ENCODE data around the gene FHIT. TPM values are rescaled to one million over a fixed set of nuclear protein-coding genes. Genes with fewer than 3 reads are reported as not detected.

Gene FHIT
- total and polyA plus RNA-seq, 2 experiments from 2014 or later = 0.22 to 0.90 TPM

GRCh38 chr3:60475096-60475495 lies 776.2 kb downstream of the FHIT start:
- Histone ChIP-seq H2AFZ (no peak overlapping the region), H3K27ac (no peak overlapping the region)

DNA sequence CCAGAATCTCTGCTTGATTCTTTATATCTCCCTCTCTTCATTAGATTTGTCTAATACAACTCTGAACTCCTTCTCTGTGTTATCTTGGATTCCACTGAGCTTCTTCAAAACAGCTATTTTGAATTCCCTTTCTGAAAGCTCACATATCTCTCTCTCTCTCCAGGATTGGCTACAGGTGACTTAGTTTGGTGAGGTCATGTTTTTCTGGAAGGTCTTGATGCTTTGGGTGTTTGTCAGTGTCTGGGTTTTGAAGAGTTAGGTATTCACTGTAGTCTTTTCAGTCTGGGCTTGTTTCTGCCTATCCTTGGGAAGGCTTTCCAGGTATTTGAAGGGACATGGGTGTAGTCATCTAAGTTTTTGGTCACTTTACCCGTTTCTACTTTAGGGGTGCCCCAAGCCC lies 781.8 kb downstream of the FHIT start:
- DNase-seq = no peak

More at GRCh38 chr3:60475096-60475495, 776.2 kb downstream of the FHIT start:
- Histone ChIP-seq H3K4me1 (ENCODE audit: insufficient read depth) (no peaks in the 10 kb centered on the region), H3K9me3 (ENCODE audit: low read depth) (no peaks in the 10 kb centered on the region), H3K36me3 (ENCODE audit: low read depth) (no peaks in the 10 kb centered on the region), H4K20me1 (ENCODE audit: insufficient read depth) (no peaks in the 10 kb centered on the region), H3K9ac (no peak overlapping the region), H3K27me3 (replicated peaks; ENCODE audit: insufficient read depth) (no peaks in the 10 kb centered on the region), H3K4me3 (no peak overlapping the region), H3K79me2 (ENCODE audit: insufficient read depth) (no peaks in the 10 kb centered on the region), H3K4me2 (ENCODE audit: unreplicated experiment) (no peak overlapping the region), H3F3A (ENCODE audit: insufficient read depth) (no peaks in the 10 kb centered on the region), H3K9me2 (ENCODE audit: insufficient read depth) (no peaks in the 10 kb centered on the region)
- in situ Hi-C loops (cut with MboI) = no loop called here
- DNase-seq = no peak
- TF ChIP-seq EZH2 (IDR thresholded peaks at IDR 0.05; ENCODE audit: insufficient read depth, poor library complexity, severe bottlenecking) (no peak), EZH2phosphoT487 (IDR thresholded peaks at IDR 0.05; ENCODE audit: insufficient read depth, low read depth) (no peak)
- 10 to 36% methylated on average over 2 of the region's 2 CpGs for WGBS, 2 experiments (ENCODE audit: low coverage in 1 of 2, low lambda C conversion rate in 2 of 2, missing lambda C conversion rate in 2 of 2)

DNA sequence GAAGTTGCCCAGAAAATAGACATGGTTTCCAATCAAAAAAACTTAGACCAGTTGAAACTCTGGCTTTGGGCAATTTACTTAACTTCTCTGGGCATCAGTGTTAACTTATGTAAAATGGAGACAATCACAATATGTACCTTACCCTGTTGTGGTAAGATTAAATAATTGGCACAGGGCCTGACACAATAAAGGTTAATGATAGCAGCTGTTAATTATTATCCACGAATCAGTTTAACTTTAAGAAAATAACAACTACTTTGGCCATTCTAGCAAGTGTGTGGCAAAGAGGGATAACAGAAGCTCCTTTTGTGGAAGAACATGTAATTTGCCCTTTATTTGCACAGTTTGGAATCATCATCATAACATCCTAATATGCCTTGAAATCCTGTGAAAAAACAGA lies 787.6 kb downstream of the FHIT start:
- H3K9me2 ChIP-seq (ENCODE audit: insufficient read depth) = no peaks in the 10 kb centered on the region
- H3K27me3 ChIP-seq (replicated peaks; ENCODE audit: insufficient read depth) = no peaks in the 10 kb centered on the region
- H3K4me2 ChIP-seq (ENCODE audit: unreplicated experiment) = no peak overlapping the region
- H2AFZ ChIP-seq = no peak overlapping the region
- H3K9me3 ChIP-seq (ENCODE audit: low read depth) = no peaks in the 10 kb centered on the region
- H3K27ac ChIP-seq = no peak overlapping the region
- no peak overlapping the region for H3K4me3 ChIP-seq
- H3K36me3 ChIP-seq (ENCODE audit: low read depth) = no peaks in the 10 kb centered on the region
- H3K79me2 ChIP-seq (ENCODE audit: insufficient read depth) = no peaks in the 10 kb centered on the region
- no peaks in the 10 kb centered on the region for H3F3A ChIP-seq (ENCODE audit: insufficient read depth)
- in situ Hi-C loops (cut with MboI) = no loop called here
- WGBS, 2 experiments (ENCODE audit: low coverage in 1 of 2, low lambda C conversion rate in 2 of 2, missing lambda C conversion rate in 2 of 2) = 0% methylated on average over 1 of the region's 1 CpG
- no peaks in the 10 kb centered on the region for H3K4me1 ChIP-seq (ENCODE audit: insufficient read depth)
- no peak overlapping the region for H3K9ac ChIP-seq
- DNase-seq = no peak
- no peaks in the 10 kb centered on the region for H4K20me1 ChIP-seq (ENCODE audit: insufficient read depth)
- no peak for TF ChIP-seq EZH2phosphoT487 (IDR thresholded peaks at IDR 0.05; ENCODE audit: insufficient read depth, low read depth)

More for the DNA sequence above, 781.8 kb downstream of the FHIT start:
- Histone ChIP-seq H3K4me2 (ENCODE audit: unreplicated experiment) (no peak overlapping the region), H3K4me3 (no peak overlapping the region), H3K27me3 (replicated peaks; ENCODE audit: insufficient read depth) (no peaks in the 10 kb centered on the region), H3K9me2 (ENCODE audit: insufficient read depth) (no peaks in the 10 kb centered on the region), H3K36me3 (ENCODE audit: low read depth) (no peaks in the 10 kb centered on the region), H3F3A (ENCODE audit: insufficient read depth) (no peaks in the 10 kb centered on the region), H3K27ac (no peak overlapping the region), H3K9me3 (ENCODE audit: low read depth) (no peaks in the 10 kb centered on the region), H3K4me1 (ENCODE audit: insufficient read depth) (no peaks in the 10 kb centered on the region), H2AFZ (no peak overlapping the region), H4K20me1 (ENCODE audit: insufficient read depth) (no peaks in the 10 kb centered on the region), H3K79me2 (ENCODE audit: insufficient read depth) (no peaks in the 10 kb centered on the region), H3K9ac (no peak overlapping the region)
- no peak for TF ChIP-seq EZH2 (IDR thresholded peaks at IDR 0.05; ENCODE audit: insufficient read depth, poor library complexity, severe bottlenecking)
- no peak for TF ChIP-seq EZH2phosphoT487 (IDR thresholded peaks at IDR 0.05; ENCODE audit: insufficient read depth, low read depth)
- in situ Hi-C loops (cut with MboI) = no loop called here
- WGBS, 2 experiments (ENCODE audit: low coverage in 1 of 2, low lambda C conversion rate in 2 of 2, missing lambda C conversion rate in 2 of 2) = 23 to 24% methylated on average over 1 of the region's 1 CpG

DNA sequence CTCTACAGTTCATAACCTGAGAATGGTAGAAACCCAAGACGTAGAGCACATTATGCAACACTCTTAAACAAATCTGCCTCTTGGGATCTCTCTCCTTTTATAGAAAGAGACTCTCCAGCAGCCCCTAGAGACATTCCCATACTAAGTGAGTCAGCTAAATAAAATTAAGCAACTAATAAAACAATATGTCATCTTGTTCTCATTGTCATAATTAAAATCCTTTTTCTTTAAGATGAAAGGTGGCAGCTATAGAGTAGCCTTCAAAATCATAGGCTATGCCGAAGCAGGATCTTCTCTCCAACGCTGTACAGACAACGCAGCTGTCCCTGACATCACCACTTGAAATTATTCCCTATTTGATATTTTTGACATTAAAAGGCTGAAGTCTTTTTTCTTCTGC lies 790.0 kb downstream of the FHIT start:
- Histone ChIP-seq H3K27me3 (replicated peaks; ENCODE audit: insufficient read depth) (no peaks in the 10 kb centered on the region), H3K36me3 (ENCODE audit: low read depth) (no peaks in the 10 kb centered on the region), H3K4me1 (ENCODE audit: insufficient read depth) (no peaks in the 10 kb centered on the region), H3K4me2 (ENCODE audit: unreplicated experiment) (no peak overlapping the region), H3K79me2 (ENCODE audit: insufficient read depth) (no peaks in the 10 kb centered on the region), H3F3A (ENCODE audit: insufficient read depth) (no peaks in the 10 kb centered on the region), H3K9me3 (ENCODE audit: low read depth) (no peaks in the 10 kb centered on the region), H2AFZ (no peak overlapping the region), H3K9ac (no peak overlapping the region), H3K4me3 (no peak overlapping the region), H3K27ac (no peak overlapping the region), H3K9me2 (ENCODE audit: insufficient read depth) (no peaks in the 10 kb centered on the region), H4K20me1 (ENCODE audit: insufficient read depth) (no peaks in the 10 kb centered on the region)
- peak; percentile 3 for DNase-seq
- in situ Hi-C loops (cut with MboI) = no loop called here
- TF ChIP-seq EZH2 (IDR thresholded peaks at IDR 0.05; ENCODE audit: insufficient read depth, poor library complexity, severe bottlenecking) (no peak), EZH2phosphoT487 (IDR thresholded peaks at IDR 0.05; ENCODE audit: insufficient read depth, low read depth) (no peak)
- 5 to 11% methylated on average over 4 of the region's 4 CpGs for WGBS, 2 experiments (ENCODE audit: low coverage in 1 of 2, low lambda C conversion rate in 2 of 2, missing lambda C conversion rate in 2 of 2)

DNA sequence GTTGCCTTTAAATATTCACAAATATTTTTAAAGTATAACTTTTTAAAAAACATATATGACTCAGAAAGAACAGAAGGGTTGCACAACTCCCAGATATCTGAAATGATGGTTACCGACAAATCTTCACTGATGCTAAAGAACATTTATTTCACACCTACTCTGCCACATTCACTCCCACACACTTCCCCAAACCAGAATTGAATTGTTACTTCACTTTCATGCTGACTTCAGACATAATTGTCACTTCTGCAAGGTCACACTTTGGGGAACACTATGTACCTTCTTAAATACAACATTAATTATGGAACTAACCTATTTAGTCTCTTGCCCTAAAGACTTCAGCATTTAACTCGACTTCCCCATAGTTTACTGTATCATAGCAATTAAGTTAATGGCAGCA lies 795.1 kb downstream of the FHIT start:
- Histone ChIP-seq H3K4me2 (ENCODE audit: unreplicated experiment) (no peak overlapping the region), H3K9ac (no peak overlapping the region), H3K79me2 (ENCODE audit: insufficient read depth) (no peaks in the 10 kb centered on the region), H3K36me3 (ENCODE audit: low read depth) (no peaks in the 10 kb centered on the region), H2AFZ (no peak overlapping the region), H3K9me2 (ENCODE audit: insufficient read depth) (no peaks in the 10 kb centered on the region), H3K4me1 (ENCODE audit: insufficient read depth) (no peaks in the 10 kb centered on the region), H3K9me3 (ENCODE audit: low read depth) (no peaks in the 10 kb centered on the region), H4K20me1 (ENCODE audit: insufficient read depth) (no peaks in the 10 kb centered on the region), H3K27me3 (replicated peaks; ENCODE audit: insufficient read depth) (no peaks in the 10 kb centered on the region), H3K4me3 (no peak overlapping the region), H3F3A (ENCODE audit: insufficient read depth) (no peaks in the 10 kb centered on the region), H3K27ac (no peak overlapping the region)
- in situ Hi-C loops (cut with MboI) = no loop called here
- TF ChIP-seq EZH2phosphoT487 (IDR thresholded peaks at IDR 0.05; ENCODE audit: insufficient read depth, low read depth) = no peak
- no peak for TF ChIP-seq EZH2 (IDR thresholded peaks at IDR 0.05; ENCODE audit: insufficient read depth, poor library complexity, severe bottlenecking)
- DNase-seq = peak; percentile 7
- WGBS, 2 experiments (ENCODE audit: low coverage in 1 of 2, low lambda C conversion rate in 2 of 2, missing lambda C conversion rate in 2 of 2) = 3 to 9% methylated on average over 2 of the region's 2 CpGs

All from GM23248 (cell line).